H9 (cell line): ENCODE results near the gene XPC. TPM values are rescaled to one million over a fixed set of nuclear protein-coding genes. Genes with fewer than 3 reads are reported as not detected.

Source experiments
- DNase-seq: peaks from one replicate; pipeline ENCODE4 v3.0.0-alpha.2; 2017
- H2AFZ ChIP-seq: one replicate; pipeline ENCODE4 v1.6.1; 2013; ENCODE audit warnings: mild to moderate bottlenecking, low read length, control low read depth, moderate library complexity
- H2AK5ac ChIP-seq: 2 replicates; pipeline ENCODE4 v1.6.1; 2013; ENCODE audit warnings: low read length, control low read depth, mixed read lengths; ENCODE audit not compliant: insufficient read length
- H2BK120ac ChIP-seq: one replicate; pipeline ENCODE4 v1.6.1; 2013; ENCODE audit warnings: low read depth, mild to moderate bottlenecking, low read length, control low read depth, inconsistent platforms; ENCODE audit not compliant: poor library complexity, severe bottlenecking
- H2BK12ac ChIP-seq: 2 replicates; pipeline ENCODE4 v1.6.1; 2013; ENCODE audit warnings: low read length, control low read depth, mixed read lengths, low read depth; ENCODE audit not compliant: insufficient read length
- H2BK15ac ChIP-seq: 2 replicates; pipeline ENCODE4 v1.6.1; 2013; ENCODE audit warnings: low read depth, low read length, control low read depth
- H2BK20ac ChIP-seq: one replicate; pipeline ENCODE4 v1.6.1; 2013; ENCODE audit warnings: low read depth, mild to moderate bottlenecking, low read length, control low read depth, inconsistent platforms; ENCODE audit not compliant: poor library complexity, severe bottlenecking
- H2BK5ac ChIP-seq: 2 replicates; pipeline ENCODE4 v1.6.1; 2013; ENCODE audit warnings: low read length, control low read depth, mixed read lengths; ENCODE audit not compliant: insufficient read length
- H3K14ac ChIP-seq: 2 replicates; pipeline ENCODE4 v1.6.1; 2013; ENCODE audit warnings: low read length, control low read depth; ENCODE audit not compliant: insufficient read depth
- H3K18ac ChIP-seq: 2 replicates; pipeline ENCODE4 v1.6.1; 2013; ENCODE audit warnings: low read depth, mild to moderate bottlenecking, mixed read lengths, low read length, control low read depth; ENCODE audit not compliant: insufficient read length
- H3K23ac ChIP-seq: 2 replicates; pipeline ENCODE4 v1.6.1; 2013; ENCODE audit warnings: low read length, control low read depth, mixed read lengths, low read depth; ENCODE audit not compliant: insufficient read length
- H3K23me2 ChIP-seq: 2 replicates; pipeline ENCODE4 v1.6.1; 2013; ENCODE audit warnings: low read depth, mild to moderate bottlenecking, mixed read lengths, low read length, control low read depth; ENCODE audit not compliant: insufficient read length, poor library complexity, severe bottlenecking
- H3K27ac ChIP-seq: 2 replicates; pipeline ENCODE4 v1.5.1; 2013; ENCODE audit warnings: low read length, control low read depth, mixed read lengths, low read depth; ENCODE audit not compliant: insufficient read length
- H3K27me3 ChIP-seq: 2 replicates; pipeline ENCODE4 v1.6.1; 2013; ENCODE audit warnings: low read length, control low read depth, inconsistent platforms; ENCODE audit not compliant: insufficient read depth
- H3K4ac ChIP-seq: 2 replicates; pipeline ENCODE4 v1.6.1; 2013; ENCODE audit warnings: low read depth, mild to moderate bottlenecking, control low read depth, inconsistent platforms, low read length, moderate library complexity
- H3K4me1 ChIP-seq: 2 replicates; pipeline ENCODE4 v1.6.1; 2013; ENCODE audit warnings: low read length, control low read depth, inconsistent platforms; ENCODE audit not compliant: insufficient read depth
- H3K4me2 ChIP-seq: 2 replicates; pipeline ENCODE4 v1.6.1; 2013; ENCODE audit warnings: low read length, control low read depth, mixed read lengths; ENCODE audit not compliant: insufficient read length, insufficient read depth
- H3K56ac ChIP-seq: 2 replicates; pipeline ENCODE4 v1.6.1; 2013; ENCODE audit warnings: low read depth, mild to moderate bottlenecking, mixed read lengths, low read length, control low read depth; ENCODE audit not compliant: insufficient read length
- H3K79me1 ChIP-seq: 2 replicates; pipeline ENCODE4 v1.6.1; 2013; ENCODE audit warnings: low read depth, mild to moderate bottlenecking, moderate library complexity, low read length, control low read depth, inconsistent platforms; ENCODE audit not compliant: insufficient read depth, poor library complexity, severe bottlenecking
- H3K79me2 ChIP-seq: 2 replicates; pipeline ENCODE4 v1.6.1; 2013; ENCODE audit warnings: low read length, control low read depth, inconsistent platforms; ENCODE audit not compliant: insufficient read depth
- H3K9ac ChIP-seq: 2 replicates; pipeline ENCODE4 v1.6.1; 2013; ENCODE audit warnings: low read length, control low read depth, mixed read lengths; ENCODE audit not compliant: insufficient read length; ENCODE audit errors: extremely low read depth
- H3K9me3 ChIP-seq: one replicate; pipeline ENCODE4 v1.6.1; 2013; ENCODE audit warnings: low read depth, low read length, inconsistent platforms; ENCODE audit not compliant: control insufficient read depth
- H3T11ph ChIP-seq: one replicate; pipeline ENCODE4 v1.6.1; 2013; ENCODE audit warnings: mild to moderate bottlenecking, low read length, control low read depth, inconsistent platforms
- H4K20me1 ChIP-seq: one replicate; pipeline ENCODE4 v1.6.1; 2013; ENCODE audit not compliant: control insufficient read depth, insufficient read length, insufficient read depth
- H4K5ac ChIP-seq: 2 replicates; pipeline ENCODE4 v1.6.1; 2013; ENCODE audit warnings: low read depth, mild to moderate bottlenecking, mixed read lengths, low read length, control low read depth; ENCODE audit not compliant: insufficient read length
- H4K8ac ChIP-seq: replicated peaks from 2 replicates; pipeline ENCODE4 v1.6.1; 2013; ENCODE audit warnings: low read length, control low read depth, mixed read lengths, low read depth; ENCODE audit not compliant: insufficient read length
- H4K91ac ChIP-seq: 2 replicates; pipeline ENCODE4 v1.6.1; 2013; ENCODE audit warnings: low read depth, mild to moderate bottlenecking, moderate library complexity, mixed read lengths, low read length, control low read depth; ENCODE audit not compliant: insufficient read length
- H3K27ac Mint-ChIP-seq, 3 experiments: 2 replicates in 2 of 3; 3 replicates in 1 of 3; pipeline ENCODE4 v1.8.0; 2020 to 2021; ENCODE audit warnings: mixed read lengths in 3 of 3, mild to moderate bottlenecking in 1 of 3, moderate library complexity in 1 of 3
- H3K27me3 Mint-ChIP-seq: 2 replicates; pipeline ENCODE4 v1.8.0; 2021; ENCODE audit warnings: low read depth, mild to moderate bottlenecking, moderate library complexity, mixed read lengths
- H3K36me3 Mint-ChIP-seq, 3 experiments: 2 replicates in 2 of 3; 3 replicates in 1 of 3; pipeline ENCODE4 v1.8.0; 2020 to 2021; ENCODE audit warnings: low read depth in 3 of 3, mixed read lengths in 3 of 3; ENCODE audit not compliant: insufficient read depth in 1 of 3
- H3K4me1 Mint-ChIP-seq, 2 experiments: 2 replicates each; pipeline ENCODE4 v1.8.0; 2020; ENCODE audit warnings: mixed read lengths in 2 of 2
- H3K4me3 Mint-ChIP-seq, 2 experiments: 2 replicates in 1 of 2; 3 replicates in 1 of 2; pipeline ENCODE4 v1.8.0; 2020 to 2021; ENCODE audit warnings: mild to moderate bottlenecking in 2 of 2, mixed read lengths in 2 of 2, moderate library complexity in 1 of 2
- H3K9me3 Mint-ChIP-seq, 2 experiments: 2 replicates in 1 of 2; 3 replicates in 1 of 2; pipeline ENCODE4 v1.8.0; 2020; ENCODE audit warnings: mild to moderate bottlenecking in 2 of 2, mixed read lengths in 2 of 2, moderate library complexity in 1 of 2
- WGBS: extraction: QIAGEN DNeasy Blood & Tissue Kit; methylation state at CpG from one replicate; pipeline ENCODE4 v1.1.7; 2013; ENCODE audit warnings: missing lambda C conversion rate, low lambda C conversion rate, mixed read lengths; ENCODE audit not compliant: insufficient read length; ENCODE audit errors: extremely low coverage; 5-methylcytosine and 5-hydroxymethylcytosine counted together
- total RNA-seq: library from RNA; stranded (reverse); gene quantifications from 2 replicates; pipeline ENCODE4 v1.2.1, GENCODE V29; 2021
- TF ChIP-seq, protein P1 (sequence below): fragments of 200-600 bp; sonication (generic); conservative IDR thresholded peaks from 3 replicates; pipeline ENCODE4 v1.8.0; 2021; ENCODE audit warnings: antibody characterized with exemption, mild to moderate bottlenecking

Gene XPC
- total RNA-seq, 1 experiment from 2014 or later: 30.3 TPM

DNA sequence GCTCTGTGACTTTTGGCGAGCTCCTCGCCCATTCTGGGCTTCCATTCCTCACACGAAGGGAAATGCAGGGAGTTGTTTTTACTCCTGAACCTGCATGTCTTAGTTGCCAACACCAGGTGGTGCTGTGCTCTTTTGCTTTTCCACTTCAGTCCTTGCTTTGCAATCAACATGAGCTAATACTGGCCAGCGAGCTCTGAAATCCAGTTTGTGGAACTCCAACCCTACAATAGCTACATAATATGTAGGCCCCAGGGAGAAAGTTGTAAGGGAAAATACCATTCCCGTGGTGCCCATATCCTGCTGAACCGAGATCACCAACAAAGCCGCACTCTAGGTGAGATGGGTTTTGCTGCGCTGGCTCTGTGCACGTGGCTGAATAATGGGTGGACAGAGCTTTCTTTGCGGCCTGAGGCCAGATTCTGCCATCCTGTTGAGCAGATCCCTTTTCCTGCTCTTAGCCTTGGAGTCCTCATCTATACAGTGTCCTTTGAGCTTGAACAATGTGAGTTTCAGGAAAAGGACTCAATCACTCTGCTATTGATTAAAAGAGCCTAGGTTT, 25.2 kb upstream of the XPC start:
- no peak overlapping the region for H2BK20ac ChIP-seq
- no peaks in the 10 kb centered on the region; the same call in 1 of the 2 replicates for H3K27me3 Mint-ChIP-seq
- no peak overlapping the region for H4K5ac ChIP-seq
- no peak overlapping the region for H3K14ac ChIP-seq
- no peaks in the 10 kb centered on the region for H3K79me1 ChIP-seq
- no peak overlapping the region for H2AFZ ChIP-seq
- no peak overlapping the region for H2BK15ac ChIP-seq
- no peaks in the 10 kb centered on the region for H3K27me3 ChIP-seq
- no peak overlapping the region for H3K27ac ChIP-seq
- no peaks in the 10 kb centered on the region for H3K4me1 ChIP-seq
- no peaks in the 10 kb centered on the region for H3K9me3 ChIP-seq
- no peak overlapping the region for H3K4me3 Mint-ChIP-seq
- H3K4me2 ChIP-seq: no peak overlapping the region
- no peak overlapping the region for H4K91ac ChIP-seq
- WGBS: no CpG with 5 or more reads among the region's 10 CpGs
- H2AK5ac ChIP-seq: no peak overlapping the region
- peaks cover 2 to 10% (median 10%) of the 10 kb centered on the region in 3 experiments; a peak in 6 of 7 replicates for H3K36me3 Mint-ChIP-seq
- no peak overlapping the region for H4K8ac ChIP-seq
- no peak overlapping the region for H3K18ac ChIP-seq
- no peak overlapping the region for H3K23ac ChIP-seq
- peak; percentile 78 for DNase-seq
- H2BK5ac ChIP-seq: no peak overlapping the region
- no peak overlapping the region for H2BK12ac ChIP-seq
- no peak overlapping the region for H3K56ac ChIP-seq
- peak overlapping the region in 2 of 3 experiments; percentile 62 to 82; a peak in 3 of 7 replicates for H3K27ac Mint-ChIP-seq
- no peaks in the 10 kb centered on the region for H3K23me2 ChIP-seq
- H3K4me1 Mint-ChIP-seq: peaks cover 0 to 4% of the 10 kb centered on the region in 2 experiments; a peak in 2 of 4 replicates
- no peak overlapping the region for H3K9ac ChIP-seq
- H3K4ac ChIP-seq: no peak overlapping the region
- no peaks in the 10 kb centered on the region for H3K9me3 Mint-ChIP-seq
- peaks cover 2% of the 10 kb centered on the region for H4K20me1 ChIP-seq
- no peak overlapping the region for H2BK120ac ChIP-seq
- TF ChIP-seq, protein P1, sequence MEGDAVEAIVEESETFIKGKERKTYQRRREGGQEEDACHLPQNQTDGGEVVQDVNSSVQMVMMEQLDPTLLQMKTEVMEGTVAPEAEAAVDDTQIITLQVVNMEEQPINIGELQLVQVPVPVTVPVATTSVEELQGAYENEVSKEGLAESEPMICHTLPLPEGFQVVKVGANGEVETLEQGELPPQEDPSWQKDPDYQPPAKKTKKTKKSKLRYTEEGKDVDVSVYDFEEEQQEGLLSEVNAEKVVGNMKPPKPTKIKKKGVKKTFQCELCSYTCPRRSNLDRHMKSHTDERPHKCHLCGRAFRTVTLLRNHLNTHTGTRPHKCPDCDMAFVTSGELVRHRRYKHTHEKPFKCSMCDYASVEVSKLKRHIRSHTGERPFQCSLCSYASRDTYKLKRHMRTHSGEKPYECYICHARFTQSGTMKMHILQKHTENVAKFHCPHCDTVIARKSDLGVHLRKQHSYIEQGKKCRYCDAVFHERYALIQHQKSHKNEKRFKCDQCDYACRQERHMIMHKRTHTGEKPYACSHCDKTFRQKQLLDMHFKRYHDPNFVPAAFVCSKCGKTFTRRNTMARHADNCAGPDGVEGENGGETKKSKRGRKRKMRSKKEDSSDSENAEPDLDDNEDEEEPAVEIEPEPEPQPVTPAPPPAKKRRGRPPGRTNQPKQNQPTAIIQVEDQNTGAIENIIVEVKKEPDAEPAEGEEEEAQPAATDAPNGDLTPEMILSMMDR: peak; percentile 85
- H3K79me2 ChIP-seq: no peaks in the 10 kb centered on the region
- H3T11ph ChIP-seq: no peak overlapping the region
